Aorta (tissue), 5 donors: ENCODE measurements around the gene REPS1. TPM values are rescaled to one million over a fixed set of nuclear protein-coding genes. Genes with fewer than 3 reads are reported as not detected.

Experiments
- ATAC-seq: fragments of 200-7000 bp; cut with Tn5 transposase; one replicate; pipeline ENCODE4 v1.9.1; 2022; ENCODE audit warnings: moderate library complexity; ENCODE audit not compliant: low FRiP score
- DNase-seq, 2 donors: peaks; one replicate each; pipeline ENCODE4 v3.0.0-alpha.2; 2020
- H3K27ac ChIP-seq, 2 donors: one replicate each; pipeline ENCODE4 v1.5.1; 2013; ENCODE audit warnings: low read length in 2 of 2, mild to moderate bottlenecking in 2 of 2, moderate library complexity in 2 of 2, control low read depth in 1 of 2, inconsistent platforms in 1 of 2, low read depth in 1 of 2
- H3K27me3 ChIP-seq, 2 donors: one replicate each; pipeline ENCODE4 v1.6.1; 2013; ENCODE audit warnings: control low read depth in 1 of 2, low read length in 1 of 2, mild to moderate bottlenecking in 1 of 2, moderate library complexity in 1 of 2; ENCODE audit not compliant: insufficient read depth in 2 of 2, control insufficient read depth in 1 of 2
- H3K36me3 ChIP-seq, 2 donors: one replicate each; pipeline ENCODE4 v1.6.1; 2013; ENCODE audit warnings: control low read depth in 1 of 2, low read length in 1 of 2, mild to moderate bottlenecking in 1 of 2; ENCODE audit not compliant: insufficient read depth in 2 of 2, control insufficient read depth in 1 of 2
- H3K4me1 ChIP-seq, 2 donors: one replicate each; pipeline ENCODE4 v1.6.1; 2013; ENCODE audit warnings: low read length in 2 of 2, control low read depth in 1 of 2, mild to moderate bottlenecking in 1 of 2, moderate library complexity in 1 of 2; ENCODE audit not compliant: insufficient read depth in 2 of 2, control insufficient read depth in 1 of 2
- H3K4me3 ChIP-seq, 2 donors: one replicate each; pipeline ENCODE4 v1.5.1; 2013; ENCODE audit warnings: low read length in 2 of 2, control low read depth in 1 of 2, mild to moderate bottlenecking in 1 of 2
- H3K9me3 ChIP-seq: one replicate; pipeline ENCODE4 v1.6.1; 2013; ENCODE audit warnings: mild to moderate bottlenecking, low read length; ENCODE audit not compliant: control insufficient read depth
- WGBS, 2 donors: extraction: QIAGEN DNeasy Blood & Tissue Kit; methylation state at CpG; one replicate each; pipeline ENCODE4 v1.1.7; 2013; 5-methylcytosine and 5-hydroxymethylcytosine counted together
- intact Hi-C, 2 donors: fragments of 100-400 bp; cut with DNase I; formaldehyde crosslinking; loops; one replicate each; pipeline versions ENCODE4 v1.14.2 to v1.15.0; 2022
- polyA plus RNA-seq, 2 donors: library from polyadenylated mRNA; stranded (reverse); fragments of 200-250 nt; gene quantifications; one replicate each; pipeline ENCODE4 v1.2.3, GENCODE V29; 2013
- total RNA-seq, 2 donors: library from RNA; stranded (reverse); fragmentation: NEBNext Ultra II Directional; extraction: Animal tissue kit (Norgen Biotek cat#: 25700); gene quantifications; one replicate each; pipeline ENCODE4 v1.2.1, GENCODE V29; 2021
- donor health status: healthy with polysubstance abuse.
- donor health status: Bipolar disorder and iron deficiency.
- donor health status: DM: no; HTN: no; CAD: no.
- donor health status: DM: no; HTN: no; CAD: no.
- donor health status: DM: yes; HTN: yes; CAD: no.

Gene REPS1
- total and polyA plus RNA-seq, 4 donors, result 10.1 to 40.8 (median 31.1) TPM

DNA sequence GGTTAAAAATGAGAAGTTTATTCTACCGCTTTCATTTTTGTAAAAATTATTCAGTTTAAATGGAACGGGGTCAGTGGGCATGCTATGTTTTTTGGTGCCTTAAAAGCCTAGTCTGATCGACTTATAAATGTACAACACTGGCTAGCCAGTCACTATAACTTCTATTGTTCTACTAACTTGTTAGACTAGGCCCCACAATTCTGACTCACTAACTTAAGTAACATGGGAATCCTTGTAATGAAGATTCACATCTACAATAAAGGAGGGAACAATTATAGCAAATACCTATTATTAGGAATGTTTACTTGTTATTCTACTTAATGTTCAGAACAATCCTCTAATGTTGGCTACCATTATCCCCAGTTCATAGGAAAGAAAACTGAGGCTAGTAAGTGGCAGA is 28.5 kb downstream of the REPS1 start:
- DNase-seq, result no peak
- ATAC-seq, result no peak
- intact Hi-C loops, result no loop called here
- Histone ChIP-seq H3K4me1 (peaks cover 0 to 2% of the 10 kb centered on the region in 2 donors), H3K9me3 (no peaks in the 10 kb centered on the region), H3K27me3 (no peaks in the 10 kb centered on the region), H3K4me3 (no peak overlapping the region), H3K27ac (no peak overlapping the region), H3K36me3 (no peaks in the 10 kb centered on the region)
- 94 to 96% methylated on average over 3 of the region's 3 CpGs for WGBS, 2 donors

DNA sequence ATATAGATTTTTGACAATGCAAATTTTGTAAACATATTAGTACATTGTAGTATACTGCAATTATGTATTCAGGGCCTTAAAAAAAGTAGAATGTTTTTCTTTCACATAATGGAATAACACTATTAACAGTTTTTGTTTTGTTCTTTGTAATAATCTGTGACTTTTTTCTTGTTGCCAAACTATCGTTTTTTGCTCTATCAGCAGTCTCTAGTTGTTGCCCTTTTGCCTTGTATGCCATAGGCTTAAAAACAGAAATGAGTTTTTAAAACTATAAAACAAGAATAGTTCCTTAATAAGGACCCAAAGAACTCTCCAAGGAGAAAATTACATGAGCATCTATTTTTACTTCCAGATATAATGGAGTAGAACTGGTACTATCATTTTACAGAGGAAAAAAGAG is 29.5 kb downstream of the REPS1 start:
- no peak overlapping the region for H3K27ac ChIP-seq
- H3K36me3 ChIP-seq, result no peaks in the 10 kb centered on the region
- DNase-seq (no peak), ATAC-seq (no peak)
- no peak overlapping the region for H3K4me3 ChIP-seq
- 83 to 84% methylated on average over 1 of the region's 1 CpG for WGBS, 2 donors
- H3K4me1 ChIP-seq, result peaks cover 0 to 2% of the 10 kb centered on the region in 2 donors
- no peaks in the 10 kb centered on the region for H3K9me3 ChIP-seq
- intact Hi-C loops, result no loop called here
- H3K27me3 ChIP-seq, result no peaks in the 10 kb centered on the region

DNA sequence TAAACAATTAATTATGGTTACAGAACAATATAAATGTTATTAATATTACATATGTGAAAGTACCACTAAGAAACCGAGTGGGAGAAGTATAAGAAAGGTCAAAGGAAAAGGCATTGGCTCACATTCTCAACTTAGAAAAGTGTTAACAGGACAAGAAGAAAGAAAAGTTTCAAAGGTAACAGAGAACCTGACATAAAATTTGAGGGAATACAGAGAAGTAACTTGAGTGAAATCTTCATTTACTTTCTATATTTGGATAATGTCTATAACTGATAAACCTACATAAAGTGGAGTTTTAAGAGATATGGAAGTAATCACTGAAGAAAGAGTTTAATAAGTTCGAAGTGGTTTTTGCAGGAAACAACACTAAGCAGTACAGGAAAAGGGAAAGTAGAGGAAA is 30.1 kb downstream of the REPS1 start:
- H3K4me3 ChIP-seq, result no peak overlapping the region
- H3K27me3 ChIP-seq, result no peaks in the 10 kb centered on the region
- peaks cover 0 to 2% of the 10 kb centered on the region in 2 donors for H3K4me1 ChIP-seq
- intact Hi-C loops, result no loop called here
- no peak for ATAC-seq
- no peaks in the 10 kb centered on the region for H3K36me3 ChIP-seq
- no peaks in the 10 kb centered on the region for H3K9me3 ChIP-seq
- whole genome bisulfite sequencing, 2 donors, result 46 to 51% methylated on average over 2 of the region's 2 CpGs
- no peak overlapping the region for H3K27ac ChIP-seq
- no peak for DNase-seq

DNA sequence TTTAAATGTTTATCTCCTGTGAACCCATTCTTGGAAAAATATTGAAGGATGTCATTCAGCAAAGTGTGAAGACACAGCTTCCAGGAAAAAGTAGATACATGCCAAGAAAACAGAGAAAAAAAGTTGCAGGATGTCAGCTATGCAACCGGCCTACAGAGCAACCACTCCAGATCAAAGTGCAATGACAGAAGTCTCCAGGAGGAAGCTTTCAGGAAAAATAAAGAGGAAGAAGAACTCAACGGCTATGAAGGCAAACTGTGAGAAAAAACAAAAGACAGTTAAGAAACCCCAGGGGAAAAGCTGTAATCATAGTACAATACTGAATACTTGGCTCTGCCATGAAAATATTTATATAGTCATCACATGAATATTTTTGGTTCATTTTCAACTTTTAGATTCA is 30.6 kb downstream of the REPS1 start:
- H3K27me3 ChIP-seq, result no peaks in the 10 kb centered on the region
- H3K4me1 ChIP-seq, result peaks cover 0 to 2% of the 10 kb centered on the region in 2 donors
- H3K4me3 ChIP-seq, result no peak overlapping the region
- WGBS, 2 donors, result 10 to 14% methylated on average over 2 of the region's 2 CpGs
- DNase-seq (no peak), ATAC-seq (no peak)
- no peaks in the 10 kb centered on the region for H3K9me3 ChIP-seq
- H3K36me3 ChIP-seq, result no peaks in the 10 kb centered on the region
- intact Hi-C loops, result no loop called here
- H3K27ac ChIP-seq, result no peak overlapping the region

DNA sequence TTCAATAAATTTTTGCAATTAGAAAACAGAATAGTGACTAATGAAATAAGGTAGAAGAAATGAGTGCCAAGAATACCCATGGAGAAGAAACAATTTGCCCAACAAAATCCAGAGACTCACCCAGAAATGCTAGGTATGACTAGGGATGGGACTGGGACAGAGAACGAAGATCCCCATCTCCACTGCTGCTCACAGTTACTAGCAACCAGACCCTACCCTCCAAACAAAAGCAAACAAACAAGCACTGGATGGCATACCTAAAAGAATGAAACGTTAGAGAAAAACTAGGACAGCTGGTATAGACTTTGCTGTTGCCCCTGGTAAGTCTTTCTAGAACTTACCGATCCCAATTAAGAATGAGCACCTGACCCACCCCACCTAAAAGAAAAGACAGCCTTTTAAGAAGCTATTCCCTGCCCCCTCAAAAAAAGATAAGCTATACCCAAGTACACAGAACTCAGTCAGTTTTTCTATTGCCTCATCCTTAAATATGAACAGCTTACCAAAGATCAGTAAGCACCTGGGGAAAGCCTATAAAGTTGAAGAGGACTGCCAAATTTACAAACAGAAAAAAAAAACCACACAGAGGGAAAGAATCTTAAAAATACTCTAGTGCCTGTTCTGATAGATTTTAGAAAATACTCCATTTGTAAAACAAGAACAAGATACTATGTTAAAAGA is 31.7 kb downstream of the REPS1 start:
- no peak overlapping the region for H3K27ac ChIP-seq

DNA sequence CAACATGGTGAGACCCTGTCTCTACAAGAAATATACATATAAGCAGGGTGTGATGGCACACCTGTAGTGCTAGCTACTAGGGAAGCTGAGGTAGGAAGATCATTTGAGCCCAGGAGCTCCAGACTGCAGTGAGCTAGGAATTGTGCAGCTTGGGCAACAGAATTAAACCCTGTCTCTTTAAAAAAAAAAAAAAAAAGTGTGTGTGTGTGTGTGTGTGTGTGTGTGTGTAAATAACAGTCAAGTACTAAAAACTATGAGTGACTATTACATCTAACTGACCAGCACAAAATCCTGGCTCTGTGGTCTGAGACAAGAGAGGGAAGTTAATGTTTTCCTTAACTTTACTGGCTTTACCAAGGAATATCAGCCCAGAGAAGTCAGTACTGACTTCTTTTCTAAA is 32.8 kb downstream of the REPS1 start:
- intact Hi-C loops, result no loop called here
- no peak for ATAC-seq
- H3K4me3 ChIP-seq, result no peak overlapping the region
- H3K27me3 ChIP-seq, result no peaks in the 10 kb centered on the region
- no peak for DNase-seq
- H3K36me3 ChIP-seq, result no peaks in the 10 kb centered on the region
- H3K27ac ChIP-seq, result no peak overlapping the region
- H3K9me3 ChIP-seq, result no peaks in the 10 kb centered on the region
- peaks cover 0 to 2% of the 10 kb centered on the region in 2 donors for H3K4me1 ChIP-seq

More for the DNA sequence above, 31.7 kb downstream of the REPS1 start:
- no peak for ATAC-seq
- intact Hi-C loops, result no loop called here
- Histone ChIP-seq H3K27me3 (no peaks in the 10 kb centered on the region), H3K4me3 (no peak overlapping the region), H3K4me1 (peaks cover 0 to 2% of the 10 kb centered on the region in 2 donors), H3K36me3 (no peaks in the 10 kb centered on the region), H3K9me3 (no peaks in the 10 kb centered on the region)
- WGBS, 2 donors, result 88 to 89% methylated on average over 3 of the region's 3 CpGs
- DNase-seq, result no peak

DNA sequence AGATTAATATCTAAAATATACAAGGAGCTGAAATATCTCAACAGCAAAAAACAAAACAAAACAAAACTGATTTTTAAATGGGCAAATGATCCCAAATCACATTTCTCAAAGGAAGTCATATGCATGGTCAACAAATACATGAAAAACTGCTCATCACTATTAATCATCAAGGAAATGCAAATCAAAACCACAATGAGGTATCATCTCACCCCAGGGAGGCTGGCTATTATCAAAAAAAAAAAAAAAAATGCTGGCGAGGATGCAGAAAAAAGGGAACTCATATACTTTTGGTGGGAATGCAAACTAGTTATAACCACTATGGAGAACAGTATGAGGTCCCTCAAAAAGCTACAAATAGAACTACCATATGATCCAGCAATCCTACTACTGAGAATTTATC is 34.6 kb downstream of the REPS1 start:
- Histone ChIP-seq H3K4me3 (no peak overlapping the region), H3K4me1 (peaks cover 2 to 3% of the 10 kb centered on the region in 2 donors), H3K36me3 (no peaks in the 10 kb centered on the region), H3K27ac (no peak overlapping the region), H3K9me3 (no peaks in the 10 kb centered on the region), H3K27me3 (no peaks in the 10 kb centered on the region)
- WGBS, 2 donors, result 44 to 100% methylated on average over 1 of the region's 1 CpG
- intact Hi-C loops, result no loop called here
- ATAC-seq, result no peak
- no peak for DNase-seq

DNA sequence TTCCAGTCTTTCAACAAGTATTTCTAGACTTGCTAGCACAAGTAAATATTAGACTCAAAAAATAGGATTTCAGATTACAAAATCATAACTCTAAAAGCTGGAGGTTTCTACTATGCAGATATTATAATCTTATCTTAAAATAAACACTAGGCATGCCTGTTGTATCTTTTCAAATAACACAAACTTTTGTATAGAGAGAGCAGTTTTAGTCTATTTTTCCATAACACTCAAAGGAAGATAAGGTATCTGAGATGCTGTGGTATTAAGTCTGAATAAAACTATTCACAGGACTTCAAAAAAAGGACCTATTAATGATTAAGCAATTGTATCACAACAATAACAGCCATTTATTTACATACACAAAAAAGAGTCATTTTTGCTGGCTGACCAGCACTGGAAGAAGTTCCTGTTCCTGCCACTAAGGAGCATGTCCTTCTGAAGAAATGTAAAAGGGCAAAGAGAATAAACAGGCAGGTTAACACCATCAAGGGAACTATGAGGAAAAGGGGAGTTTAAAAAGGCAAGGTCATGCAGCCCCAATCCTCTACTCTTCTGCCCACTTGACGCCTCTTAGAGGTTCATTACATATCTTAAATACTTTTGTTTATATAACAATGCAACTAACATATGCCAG is 39.4 kb downstream of the REPS1 start:
- Histone ChIP-seq H3K27me3 (no peaks in the 10 kb centered on the region), H3K27ac (no peak overlapping the region), H3K4me3 (no peak overlapping the region), H3K36me3 (no peaks in the 10 kb centered on the region), H3K9me3 (no peaks in the 10 kb centered on the region), H3K4me1 (peaks cover 0 to 3% of the 10 kb centered on the region in 2 donors)
- intact Hi-C loops, result no loop called here
- ATAC-seq, result no peak
- WGBS, 2 donors, result 44 to 59% methylated on average over 1 of the region's 1 CpG
- DNase-seq, result no peak

DNA sequence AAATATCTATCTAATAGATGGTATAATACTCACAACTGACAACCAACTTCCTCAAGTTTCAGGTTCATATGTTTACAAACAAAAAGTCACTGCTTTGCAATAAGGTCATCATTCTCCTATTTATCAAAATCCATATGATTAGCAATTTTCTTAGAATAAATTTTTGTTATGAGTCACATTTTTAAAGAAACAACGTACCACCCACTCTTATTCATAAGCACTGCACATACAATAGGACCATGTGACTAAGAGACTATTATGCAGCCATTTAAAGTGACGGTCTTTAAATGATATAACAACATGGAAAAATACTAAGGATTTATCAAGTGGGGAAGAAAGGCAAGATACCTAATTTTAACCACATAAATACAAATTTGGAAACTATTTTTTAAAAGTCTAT is 40.0 kb downstream of the REPS1 start:
- ATAC-seq (no peak), DNase-seq (no peak)
- Histone ChIP-seq H3K4me1 (peaks cover 0 to 3% of the 10 kb centered on the region in 2 donors), H3K36me3 (no peaks in the 10 kb centered on the region), H3K27ac (no peak overlapping the region), H3K9me3 (no peaks in the 10 kb centered on the region), H3K4me3 (no peak overlapping the region), H3K27me3 (no peaks in the 10 kb centered on the region)
- intact Hi-C loops, result no loop called here
- WGBS, 2 donors, result 11 to 32% methylated on average over 2 of the region's 2 CpGs
